NCI-H2227 (cell line): ENCODE data around the gene TESMIN.

ENCODE experiments used
- DNase-seq: peaks from one replicate; lab custom pipeline; 2025; ENCODE audit not compliant: unreplicated experiment; lab: John Stamatoyannopoulos, UW

TESMIN gene

GRCh38 chr11:68751331-68751856, at the start of gene TESMIN:
Gene TESMIN, minus strand, starts transcription at chr11:68751520. Its CDS starts 860 bp downstream, at chr11:68750660.
- DNase-seq: peak; percentile 88

GRCh38 chr11:68798221-68798813, 47.0 kb upstream of the TESMIN start:
- DNase-seq: peak; percentile 43

DNA sequence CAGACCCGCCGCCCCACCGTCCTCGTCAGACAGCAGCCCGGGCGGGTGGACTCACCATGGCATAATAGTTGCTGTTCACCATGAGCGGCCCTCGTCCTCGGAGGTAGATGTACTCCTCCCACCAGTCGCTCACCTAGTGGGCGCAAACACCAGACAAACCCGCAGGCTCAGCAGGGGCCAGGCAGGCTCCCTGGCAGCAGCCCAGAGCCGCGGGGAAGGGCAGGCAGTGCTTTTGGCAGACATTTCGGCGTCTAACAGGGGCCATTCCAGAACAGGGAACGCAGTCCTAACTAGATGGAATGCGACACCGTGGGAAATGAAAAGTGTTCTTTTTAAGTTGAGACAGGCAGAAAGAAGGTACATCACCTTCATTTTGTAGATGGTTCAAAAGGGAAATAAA, 45.5 kb upstream of the TESMIN start:
- DNase-seq: no peak

DNA sequence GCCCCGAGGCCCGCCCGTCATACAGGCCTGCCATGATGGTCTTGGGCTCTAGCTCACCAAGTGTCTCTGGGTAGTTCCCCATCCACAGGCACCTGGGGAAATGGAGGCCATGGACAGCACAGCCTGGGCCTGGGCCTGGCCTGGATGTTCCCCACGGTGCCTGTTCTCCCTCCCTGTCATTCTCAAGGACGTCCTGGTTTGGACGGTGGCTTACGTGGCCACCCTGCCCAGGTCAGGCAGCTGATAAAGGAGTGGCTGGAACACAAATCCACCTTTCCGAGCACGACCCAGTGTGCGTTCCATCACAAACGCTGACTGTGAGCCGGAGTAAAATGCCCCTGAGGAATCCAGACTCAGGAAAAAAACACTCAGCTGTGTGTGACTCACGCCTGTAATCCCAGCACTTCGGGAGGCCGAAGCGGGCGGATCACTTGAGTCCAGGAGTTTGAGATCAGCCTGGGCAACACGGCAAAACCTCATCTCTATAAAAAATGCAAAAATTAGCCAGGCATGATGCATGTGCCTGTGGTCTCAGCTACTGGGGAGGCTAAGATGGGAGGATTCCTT, 41.2 kb upstream of the TESMIN start:
- no peak for DNase-seq

- no peak for DNase-seq
Observed at GRCh38 chr11:68784653-68785052, 33.3 kb upstream of the TESMIN start.

DNA sequence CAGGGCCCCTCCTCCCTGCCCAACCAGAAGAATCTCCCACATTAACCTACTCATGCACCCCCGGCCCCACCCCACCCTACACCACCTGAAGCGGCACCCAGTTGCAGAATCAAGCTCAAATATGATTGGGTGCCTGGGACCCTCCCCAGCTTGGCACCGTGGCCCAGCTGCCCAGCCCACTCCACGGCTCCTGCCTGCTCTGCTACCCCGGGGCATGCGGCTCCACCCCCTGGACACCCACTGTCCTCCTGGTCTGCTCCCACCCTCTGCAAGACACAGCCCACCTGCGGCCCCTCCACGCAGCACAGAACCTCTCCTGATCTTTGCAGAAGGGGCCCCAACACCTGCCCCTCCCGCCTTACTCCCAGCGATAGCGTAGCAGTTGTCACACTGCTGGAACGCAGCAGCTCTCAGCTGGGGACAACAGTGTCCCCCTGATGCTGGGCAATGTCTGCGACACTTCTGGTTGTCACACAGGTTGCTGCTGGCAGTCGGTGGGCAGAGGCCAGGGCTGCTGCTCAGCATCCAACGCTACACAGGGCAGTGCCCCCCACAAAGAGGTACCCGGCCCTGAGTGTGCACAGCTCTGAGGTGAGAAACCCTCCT, 32.0 kb upstream of the TESMIN start:
- DNase-seq: no peak

DNA sequence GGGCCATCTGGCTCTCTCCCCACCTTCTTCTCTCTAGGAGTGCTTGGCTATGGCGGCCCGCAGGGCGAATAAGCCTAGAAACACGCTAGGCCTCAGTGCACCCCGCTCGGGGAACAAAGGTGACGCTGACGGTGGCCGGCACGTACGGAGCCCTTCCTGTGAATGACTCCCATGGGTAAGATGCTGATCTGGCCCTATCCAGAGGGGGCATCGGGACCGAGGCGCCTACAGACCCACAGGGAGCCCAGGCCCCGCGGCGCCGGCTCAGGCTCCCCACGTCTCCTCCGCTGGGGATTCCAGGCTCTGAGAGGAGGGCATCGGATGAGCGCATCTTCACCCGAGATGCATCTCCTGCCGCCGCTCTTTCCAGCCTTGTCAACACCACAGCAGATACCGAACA, 31.4 kb upstream of the TESMIN start:
- no peak for DNase-seq

DNA sequence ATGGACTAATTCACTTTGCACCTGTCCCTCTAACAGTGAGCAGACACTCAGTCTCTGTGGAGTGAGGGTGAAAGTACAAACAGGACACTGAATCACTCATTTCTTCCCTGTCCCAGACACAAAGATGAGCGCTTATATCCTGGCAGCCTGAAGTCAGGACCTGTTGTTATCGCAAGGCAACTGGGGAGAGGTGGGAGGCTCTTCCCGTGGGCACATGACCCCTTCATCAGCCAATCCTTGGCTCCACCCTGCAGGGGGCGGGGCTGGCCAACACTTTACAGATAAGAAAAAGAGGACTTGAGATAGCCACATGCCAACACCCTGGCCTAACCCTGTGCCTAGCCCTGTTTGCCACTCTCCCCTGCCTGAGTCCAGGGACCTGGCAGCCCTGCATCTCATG, 29.5 kb upstream of the TESMIN start:
- no peak for DNase-seq

- DNase-seq: no peak
Observed at GRCh38 chr11:68778205-68778604, 26.9 kb upstream of the TESMIN start.

DNA sequence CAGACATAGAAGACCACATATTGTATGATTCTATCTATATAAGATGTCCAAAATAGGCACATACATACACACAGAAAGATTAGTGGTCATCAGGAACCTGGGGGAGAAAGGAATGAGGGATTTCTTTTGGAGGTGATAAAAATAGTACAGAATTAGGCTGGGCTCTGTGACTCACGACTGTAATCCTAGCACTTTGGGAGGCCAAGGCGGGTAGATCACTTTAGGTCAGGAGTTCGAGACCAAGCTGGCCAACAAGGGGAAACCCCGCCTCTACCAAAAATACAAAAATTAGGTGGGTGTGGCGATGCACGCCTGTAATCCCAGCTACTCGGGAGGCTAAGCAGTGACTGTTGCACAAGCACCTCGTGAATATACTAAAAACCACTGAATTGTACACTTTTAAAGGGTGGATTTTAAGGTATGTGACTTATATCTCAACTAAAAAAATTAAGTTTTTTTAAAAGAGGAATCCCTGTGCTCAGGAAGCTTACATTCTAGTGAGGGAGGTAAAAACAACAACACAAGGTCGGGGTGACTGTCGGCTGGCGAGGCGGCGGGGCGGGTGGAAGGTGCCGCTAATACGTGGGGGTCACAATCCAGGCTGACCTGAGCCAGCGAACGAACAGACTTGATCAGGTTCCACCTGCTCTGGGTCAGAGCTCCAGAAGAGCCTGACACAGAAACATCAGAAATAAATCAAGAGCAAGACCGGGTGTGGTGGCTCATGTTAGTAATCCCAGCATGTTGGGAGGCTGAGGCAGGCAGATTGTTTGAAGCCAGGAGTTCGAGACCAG, 25.3 kb upstream of the TESMIN start:
- no peak for DNase-seq

GRCh38 chr11:68775951-68776388, 24.6 kb upstream of the TESMIN start:
- DNase-seq: no peak

- DNase-seq: no peak
Observed at GRCh38 chr11:68774194-68774585, 22.9 kb upstream of the TESMIN start.

GRCh38 chr11:68773521-68774193, 22.3 kb upstream of the TESMIN start:
- no peak for DNase-seq

GRCh38 chr11:68772936-68773335, 21.6 kb upstream of the TESMIN start:
- no peak for DNase-seq

DNA sequence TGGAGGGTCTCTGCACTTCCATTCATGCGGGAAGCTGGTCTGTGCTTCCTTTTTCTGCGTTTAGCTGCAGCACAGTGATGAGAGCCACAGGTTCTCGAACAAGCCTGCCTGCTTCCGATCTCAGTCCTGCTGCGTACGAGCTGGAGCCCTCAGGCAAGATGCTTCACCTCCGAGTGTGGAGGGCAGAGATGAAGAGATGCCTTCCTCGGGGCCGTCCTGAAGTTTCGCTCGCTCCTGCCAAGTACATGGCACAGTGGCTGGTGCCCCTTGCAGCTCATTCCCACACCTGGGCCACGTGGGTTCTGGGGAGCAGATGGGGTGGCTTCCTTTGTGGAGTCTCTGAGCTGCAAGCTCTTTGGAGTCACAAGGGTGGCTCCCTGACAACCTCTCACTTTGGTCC, 19.5 kb upstream of the TESMIN start:
- no peak for DNase-seq

DNA sequence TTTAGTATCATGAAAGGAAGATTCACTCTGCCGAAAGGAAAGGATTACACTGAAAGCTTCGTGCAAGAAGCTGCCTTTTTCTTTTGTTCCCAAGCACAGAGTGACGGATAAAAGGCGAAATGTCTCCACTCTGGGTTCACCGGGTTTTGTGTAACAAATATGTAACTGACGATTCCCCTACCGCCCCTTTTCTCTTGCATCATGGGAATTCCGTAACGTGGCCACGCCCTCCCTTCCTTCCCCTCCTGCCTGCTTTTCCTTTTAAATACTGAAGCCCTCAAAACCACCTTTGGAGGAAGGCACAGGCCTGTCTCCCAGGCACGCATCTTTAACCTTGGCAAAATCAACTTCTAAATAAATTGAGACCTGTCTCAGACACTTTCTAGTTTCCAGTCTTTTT, 16.4 kb upstream of the TESMIN start:
- no peak for DNase-seq

DNA sequence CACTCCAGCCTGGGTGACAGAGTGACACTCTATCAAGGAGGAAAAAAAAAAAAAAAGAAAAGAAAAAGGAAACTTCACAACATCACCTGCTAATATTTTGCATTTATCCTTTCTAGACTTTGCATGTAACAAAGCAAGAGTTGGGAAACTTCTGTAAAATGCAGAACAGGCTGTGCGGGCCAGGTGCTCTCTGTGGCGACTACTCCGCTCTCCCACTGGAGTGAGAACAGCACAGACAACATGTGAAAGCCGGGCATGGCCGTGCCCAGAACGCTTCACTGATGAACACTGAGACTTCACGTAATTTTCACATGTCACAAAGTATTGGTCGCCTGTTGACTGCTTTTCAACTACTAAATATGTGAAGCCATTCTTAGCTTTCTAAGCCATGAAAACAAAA, 15.5 kb upstream of the TESMIN start:
- no peak for DNase-seq

DNA sequence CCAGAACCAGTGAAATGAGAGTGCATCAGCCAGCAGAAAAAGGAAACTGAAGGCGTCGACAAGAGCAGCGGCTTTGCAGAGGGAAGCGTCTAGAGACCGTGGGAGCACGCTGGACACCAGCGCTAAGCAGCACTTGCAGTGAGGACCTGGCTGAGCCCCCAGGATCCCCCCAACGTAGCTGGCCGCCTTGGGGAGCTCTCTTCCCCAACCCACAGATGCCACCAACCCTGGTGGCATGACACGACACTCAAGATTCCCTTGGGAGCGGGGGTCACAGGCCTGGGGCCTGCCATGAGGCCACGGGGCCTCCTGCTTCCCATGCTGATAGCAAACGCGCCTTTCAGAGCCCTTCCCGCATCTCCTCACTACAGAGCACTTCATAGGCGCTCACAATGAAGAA, 13.4 kb upstream of the TESMIN start:
- DNase-seq: no peak

DNA sequence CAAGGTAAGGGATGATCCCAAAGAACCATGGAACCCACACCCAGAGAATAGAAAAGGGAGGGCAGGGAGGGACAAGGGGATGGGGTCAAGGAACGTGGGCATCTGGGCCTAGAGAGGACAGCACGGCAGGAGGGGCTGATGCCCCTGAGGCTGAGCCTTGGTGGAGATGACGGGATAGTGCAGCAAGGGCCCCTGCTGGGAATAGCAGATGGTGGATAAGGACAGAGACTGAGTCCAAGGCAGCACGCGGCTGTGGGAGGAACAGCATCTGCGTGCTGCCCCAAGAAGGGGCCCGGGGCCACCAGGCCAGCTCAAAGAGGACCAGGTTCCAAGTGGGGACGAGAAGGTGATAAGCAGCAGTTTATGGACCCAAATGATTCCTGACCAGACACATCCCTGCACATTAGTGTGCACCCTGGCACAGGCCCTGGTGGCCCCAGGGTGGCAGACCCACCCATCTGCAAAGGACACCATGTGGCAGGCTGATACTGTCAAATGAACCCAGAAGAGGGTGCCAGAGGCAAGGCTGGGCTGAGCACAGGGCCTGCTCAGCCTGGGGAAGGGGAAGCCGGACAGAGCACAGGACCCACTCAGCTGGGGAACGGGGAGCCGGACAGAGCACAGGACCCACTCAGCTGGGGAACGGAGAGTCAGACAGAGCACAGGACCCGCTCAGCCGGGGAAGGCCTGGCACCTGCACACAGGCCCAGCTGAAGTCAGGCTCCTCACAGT, 12.8 kb upstream of the TESMIN start:
- no peak for DNase-seq

- peak; percentile 21 for DNase-seq
Observed at GRCh38 chr11:68763181-68763721, 11.9 kb upstream of the TESMIN start.
